ENCODE results near the gene FBXL19.
A peak's percentile ranks its signal among the peaks of the same experiment; 100 is the strongest.

The FBXL19 gene

GRCh38 chr16:30918614-30919013, 4.8 kb upstream of the FBXL19 start:
- H3K27me3 ChIP-seq (ENCODE audit: control insufficient read depth, low read length) = no peaks in the 10 kb centered on the region
- H3K27ac ChIP-seq (ENCODE audit: low read depth, low read length) = no peak overlapping the region
- peaks cover 8% of the 10 kb centered on the region; the same call in 1 of the 2 replicates for H3K4me1 ChIP-seq (ENCODE audit: control insufficient read depth, low read length)
- H3K9me3 ChIP-seq (ENCODE audit: control insufficient read depth, insufficient read depth, low read length) = no peaks in the 10 kb centered on the region
- no peaks in the 10 kb centered on the region for H4K20me1 ChIP-seq (ENCODE audit: control insufficient read depth, insufficient read depth, low read depth, low read length)
- TF ChIP-seq EZH2phosphoT487 (IDR thresholded peaks at IDR 0.05; ENCODE audit: borderline replicate concordance, low read length) = no peak
- TF ChIP-seq CTCF (IDR thresholded peaks at IDR 0.05; ENCODE audit: low read depth, low read length, poor library complexity, severe bottlenecking) = no peak
- H3F3A ChIP-seq (ENCODE audit: control insufficient read depth, insufficient read depth) = peaks cover 3% of the 10 kb centered on the region
- H3K4me3 ChIP-seq (ENCODE audit: low read length) = no peak overlapping the region
- H3K9me2 ChIP-seq (replicated peaks; ENCODE audit: control insufficient read depth, low read length) = no peaks in the 10 kb centered on the region
- no peaks in the 10 kb centered on the region for H3K36me3 ChIP-seq (ENCODE audit: control insufficient read depth, low read length)
- H3K4me2 ChIP-seq (ENCODE audit: low read length) = no peak overlapping the region
- H3K79me2 ChIP-seq (ENCODE audit: control insufficient read depth, low read length) = 0 out of 2 replicates have a peak, but pooled peaks cover 2% of the 10 kb centered on the region

GRCh38 chr16:30920891-30921290, 2.5 kb upstream of the FBXL19 start:
- no peak overlapping the region for H3K4me2 ChIP-seq (ENCODE audit: low read length)
- H3K27me3 ChIP-seq (ENCODE audit: control insufficient read depth, low read length) = no peaks in the 10 kb centered on the region
- no peak overlapping the region for H3K27ac ChIP-seq (ENCODE audit: low read depth, low read length)
- no peak overlapping the region for H3K4me3 ChIP-seq (ENCODE audit: low read length)
- TF ChIP-seq EZH2phosphoT487 (IDR thresholded peaks at IDR 0.05; ENCODE audit: borderline replicate concordance, low read length) = no peak
- TF ChIP-seq CTCF (IDR thresholded peaks at IDR 0.05; ENCODE audit: low read depth, low read length, poor library complexity, severe bottlenecking) = no peak
- no peaks in the 10 kb centered on the region for H3K9me2 ChIP-seq (replicated peaks; ENCODE audit: control insufficient read depth, low read length)
- H3K36me3 ChIP-seq (ENCODE audit: control insufficient read depth, low read length) = no peaks in the 10 kb centered on the region; the same call in 1 of the 2 replicates
- H3K4me1 ChIP-seq (ENCODE audit: control insufficient read depth, low read length) = peaks cover 20% of the 10 kb centered on the region
- peaks cover 4% of the 10 kb centered on the region; the same call in 1 of the 2 replicates for H3F3A ChIP-seq (ENCODE audit: control insufficient read depth, insufficient read depth)
- H4K20me1 ChIP-seq (ENCODE audit: control insufficient read depth, insufficient read depth, low read depth, low read length) = no peaks in the 10 kb centered on the region
- peaks cover 20% of the 10 kb centered on the region for H3K79me2 ChIP-seq (ENCODE audit: control insufficient read depth, low read length)
- H3K9me3 ChIP-seq (ENCODE audit: control insufficient read depth, insufficient read depth, low read length) = no peaks in the 10 kb centered on the region

- no peaks in the 10 kb centered on the region for H3K9me2 ChIP-seq (replicated peaks; ENCODE audit: control insufficient read depth, low read length)
- H3K27me3 ChIP-seq (ENCODE audit: control insufficient read depth, low read length) = no peaks in the 10 kb centered on the region
- no peaks in the 10 kb centered on the region for H4K20me1 ChIP-seq (ENCODE audit: control insufficient read depth, insufficient read depth, low read depth, low read length)
- H3K4me3 ChIP-seq (ENCODE audit: low read length) = peak overlapping the region; percentile 80
- H3F3A ChIP-seq (ENCODE audit: control insufficient read depth, insufficient read depth) = peaks cover 4% of the 10 kb centered on the region; the same call in 1 of the 2 replicates
- H3K4me2 ChIP-seq (ENCODE audit: low read length) = peak overlapping the region; percentile 70
- no peaks in the 10 kb centered on the region; the same call in 1 of the 2 replicates for H3K36me3 ChIP-seq (ENCODE audit: control insufficient read depth, low read length)
- no peak overlapping the region for H3K27ac ChIP-seq (ENCODE audit: low read depth, low read length)
- H3K4me1 ChIP-seq (ENCODE audit: control insufficient read depth, low read length) = peaks cover 22% of the 10 kb centered on the region
- no peaks in the 10 kb centered on the region for H3K9me3 ChIP-seq (ENCODE audit: control insufficient read depth, insufficient read depth, low read length)
- peaks cover 20% of the 10 kb centered on the region for H3K79me2 ChIP-seq (ENCODE audit: control insufficient read depth, low read length)
- no peak for TF ChIP-seq EZH2phosphoT487 (IDR thresholded peaks at IDR 0.05; ENCODE audit: borderline replicate concordance, low read length)
- TF ChIP-seq CTCF (IDR thresholded peaks at IDR 0.05; ENCODE audit: low read depth, low read length, poor library complexity, severe bottlenecking) = no peak
These were observed 2.0 kb upstream of the FBXL19 start for GRCh38 chr16:30921459-30921747.

All from DOHH2 (cell line).